Natural killer cell (primary cell): ENCODE data around the gene SMARCD2. TPM values are rescaled to one million over a fixed set of nuclear protein-coding genes. Genes with fewer than 3 reads are reported as not detected.
"Not testable (repeated sequence)": the region's sequence is repeated elsewhere in the genome, so short reads cannot be mapped to it uniquely, and the experiment has no call there.

Experiments
- ATAC-seq, 3 donors: fragments of 150-1000 bp in 2 of 3; fragments of 200-7000 bp in 1 of 3; cut with Tn5 transposase; 1 replicate in 1 of 3; 2 replicates in 2 of 3; pipeline ENCODE4 v1.10.0; 2021; ENCODE audit warnings: mild to moderate bottlenecking in 2 of 3, moderate library complexity in 2 of 3
- DNase-seq, 2 donors: peaks; one replicate each; pipeline versions ENCODE4 v3.0.0 to v3.0.0-alpha.2; 2013 to 2021; ENCODE audit warnings: mixed read lengths in 1 of 2
- H3K27ac ChIP-seq: one replicate; pipeline ENCODE4 v1.5.1; 2013; ENCODE audit warnings: mild to moderate bottlenecking, low read length
- H3K27me3 ChIP-seq: one replicate; pipeline ENCODE4 v1.6.1; 2013; ENCODE audit warnings: low read length; ENCODE audit not compliant: control insufficient read depth, insufficient read depth
- H3K36me3 ChIP-seq: one replicate; pipeline ENCODE4 v1.6.1; 2013; ENCODE audit warnings: low read length; ENCODE audit not compliant: control insufficient read depth, insufficient read depth
- H3K4me1 ChIP-seq: one replicate; pipeline ENCODE4 v1.6.1; 2013; ENCODE audit warnings: low read length; ENCODE audit not compliant: control insufficient read depth, insufficient read depth
- H3K4me3 ChIP-seq: one replicate; pipeline ENCODE4 v1.5.1; 2013; ENCODE audit warnings: low read length
- H3K9me3 ChIP-seq: one replicate; pipeline ENCODE4 v1.6.1; 2013; ENCODE audit warnings: low read length; ENCODE audit not compliant: control insufficient read depth, insufficient read depth
- H3K27ac Mint-ChIP-seq, 2 donors: one replicate each; pipeline ENCODE4 v1.8.0; 2022; ENCODE audit warnings: mild to moderate bottlenecking in 2 of 2, mixed read lengths in 2 of 2, moderate library complexity in 1 of 2
- H3K27me3 Mint-ChIP-seq, 2 donors: one replicate each; pipeline ENCODE4 v1.8.0; 2022; ENCODE audit warnings: low read depth in 2 of 2, mixed read lengths in 2 of 2
- H3K36me3 Mint-ChIP-seq: one replicate; pipeline ENCODE4 v1.8.0; 2022; ENCODE audit warnings: mixed read lengths
- H3K4me1 Mint-ChIP-seq, 2 donors: one replicate each; pipeline ENCODE4 v1.8.0; 2022; ENCODE audit warnings: mixed read lengths in 2 of 2
- H3K4me3 Mint-ChIP-seq: one replicate; pipeline ENCODE4 v1.8.0; 2022; ENCODE audit warnings: mild to moderate bottlenecking, moderate library complexity, mixed read lengths
- H3K9me3 Mint-ChIP-seq, 2 donors: one replicate each; pipeline ENCODE4 v1.8.0; 2022; ENCODE audit warnings: mixed read lengths in 2 of 2
- WGBS: methylation state at CpG from one replicate; pipeline ENCODE4 v1.1.7; 2013; ENCODE audit warnings: missing lambda C conversion rate; ENCODE audit not compliant: insufficient coverage; 5-methylcytosine and 5-hydroxymethylcytosine counted together
- intact Hi-C: fragments of 100-400 bp; cut with micrococcal nuclease; formaldehyde crosslinking; loops from one replicate; pipeline ENCODE4 v1.14.2; 2022
- total RNA-seq, 4 donors: library from RNA; stranded (reverse); fragments of 120-200 nt in 1 of 4; gene quantifications; one replicate each; pipeline versions ENCODE4 v1.2.3 to v1.2.4, GENCODE V29; 2013 to 2022
- TF ChIP-seq, protein P1 (sequence below): fragments of 200-600 bp; IDR thresholded peaks from one replicate; pipeline ENCODE4 v1.8.0; 2022; ENCODE audit warnings: antibody characterized with exemption

SMARCD2 gene
- total RNA-seq, 3 donors from 2014 or later (not counting 1 experiment from before 2014, with no cell fraction given) = 131 to 162 (median 139) TPM

DNA sequence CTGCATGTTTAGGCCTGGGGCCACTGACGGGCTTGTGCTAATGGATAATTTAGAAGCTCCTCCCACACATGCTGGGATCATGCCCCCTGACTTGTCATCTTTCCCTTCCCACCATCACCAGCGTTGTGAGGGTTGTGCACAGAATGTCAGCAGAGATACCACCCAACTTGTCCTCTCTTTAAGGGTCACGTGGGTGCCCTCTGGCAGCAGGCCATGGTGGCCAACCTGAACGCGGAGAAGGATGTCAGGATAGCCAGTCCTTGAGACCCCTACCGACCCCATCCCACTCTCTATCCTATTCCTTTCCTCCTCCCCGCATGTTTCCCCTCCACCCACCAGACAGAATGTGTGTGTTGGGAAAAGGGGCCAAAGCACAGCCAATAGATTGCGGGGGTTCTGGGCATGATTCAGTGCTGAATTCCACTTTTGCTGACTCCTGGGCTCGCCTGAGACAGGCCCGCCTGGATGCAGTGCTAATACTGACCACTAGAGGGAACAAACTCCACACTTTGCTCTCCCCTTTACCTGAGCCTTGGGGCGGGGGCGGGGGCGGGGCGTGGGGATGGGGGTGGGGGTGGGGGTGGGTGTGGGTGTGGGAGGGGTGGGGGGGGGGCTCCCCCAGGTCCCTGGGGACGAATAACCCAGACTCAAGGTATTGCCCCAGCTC lies 39.6 kb upstream of the SMARCD2 start, which contains the start of gene GH2:
Gene GH2, minus strand, starts transcription at position 10 of the 667 bp plus-strand sequence. CDS start 143 bp downstream, outside the sequence.
- TF ChIP-seq, protein P1, sequence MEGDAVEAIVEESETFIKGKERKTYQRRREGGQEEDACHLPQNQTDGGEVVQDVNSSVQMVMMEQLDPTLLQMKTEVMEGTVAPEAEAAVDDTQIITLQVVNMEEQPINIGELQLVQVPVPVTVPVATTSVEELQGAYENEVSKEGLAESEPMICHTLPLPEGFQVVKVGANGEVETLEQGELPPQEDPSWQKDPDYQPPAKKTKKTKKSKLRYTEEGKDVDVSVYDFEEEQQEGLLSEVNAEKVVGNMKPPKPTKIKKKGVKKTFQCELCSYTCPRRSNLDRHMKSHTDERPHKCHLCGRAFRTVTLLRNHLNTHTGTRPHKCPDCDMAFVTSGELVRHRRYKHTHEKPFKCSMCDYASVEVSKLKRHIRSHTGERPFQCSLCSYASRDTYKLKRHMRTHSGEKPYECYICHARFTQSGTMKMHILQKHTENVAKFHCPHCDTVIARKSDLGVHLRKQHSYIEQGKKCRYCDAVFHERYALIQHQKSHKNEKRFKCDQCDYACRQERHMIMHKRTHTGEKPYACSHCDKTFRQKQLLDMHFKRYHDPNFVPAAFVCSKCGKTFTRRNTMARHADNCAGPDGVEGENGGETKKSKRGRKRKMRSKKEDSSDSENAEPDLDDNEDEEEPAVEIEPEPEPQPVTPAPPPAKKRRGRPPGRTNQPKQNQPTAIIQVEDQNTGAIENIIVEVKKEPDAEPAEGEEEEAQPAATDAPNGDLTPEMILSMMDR = peak; percentile 39
- peak; percentile 79 to 95 (median 90) for ATAC-seq
- Histone ChIP-seq H3K27ac (no peak within 1 kb of the TSS), H3K4me1 (no peaks in the 10 kb centered on the region), H3K9me3 (no peaks in the 10 kb centered on the region), H3K36me3 (no peaks in the 10 kb centered on the region), H3K4me3 (no peak within 1 kb of the TSS), H3K27me3 (no peaks in the 10 kb centered on the region)
- Mint-ChIP-seq H3K4me3 (no peak within 1 kb of the TSS), H3K27me3 (peaks cover 0 to 8% of the 10 kb centered on the region in 2 donors), H3K4me1 (no peaks in the 10 kb centered on the region), H3K36me3 (no peaks in the 10 kb centered on the region), H3K27ac (no peak within 1 kb of the TSS), H3K9me3 (no peaks in the 10 kb centered on the region)
- WGBS = 36% methylated on average over 6 of the region's 15 CpGs
- peak; percentile 43 to 82 for DNase-seq
- intact Hi-C loops = no loop called here

DNA sequence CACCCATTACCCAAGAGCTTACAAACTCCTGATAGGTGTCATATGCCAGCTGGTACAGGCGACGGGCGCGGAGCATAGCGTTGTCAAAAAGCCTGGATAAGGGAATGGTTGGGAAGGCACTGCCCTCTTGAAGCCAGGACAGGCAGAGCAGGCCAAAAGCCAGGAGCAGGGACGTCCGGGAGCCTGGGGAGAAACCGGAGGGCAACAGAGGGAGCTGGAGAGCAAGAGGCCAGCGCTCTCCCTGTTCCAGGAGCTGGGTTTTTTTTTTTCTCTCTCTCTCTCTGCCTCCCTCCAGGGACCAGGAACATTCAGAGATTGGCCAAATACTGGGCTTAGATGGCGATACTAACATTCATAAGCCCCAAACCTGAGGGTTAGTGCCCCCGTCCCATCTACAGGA lies 38.9 kb upstream of the SMARCD2 start:
- H3K4me1 ChIP-seq, H3K9me3 Mint-ChIP-seq, ATAC-seq, H3K36me3 ChIP-seq, H3K27ac ChIP-seq, H3K27me3 ChIP-seq, intact Hi-C loops, H3K4me3 Mint-ChIP-seq, H3K27ac Mint-ChIP-seq, H3K9me3 ChIP-seq, H3K4me1 Mint-ChIP-seq, DNase-seq, H3K36me3 Mint-ChIP-seq, H3K27me3 Mint-ChIP-seq, H3K4me3 ChIP-seq: not testable (repeated sequence)
- WGBS = 89% methylated on average over 11 of the region's 11 CpGs

DNA sequence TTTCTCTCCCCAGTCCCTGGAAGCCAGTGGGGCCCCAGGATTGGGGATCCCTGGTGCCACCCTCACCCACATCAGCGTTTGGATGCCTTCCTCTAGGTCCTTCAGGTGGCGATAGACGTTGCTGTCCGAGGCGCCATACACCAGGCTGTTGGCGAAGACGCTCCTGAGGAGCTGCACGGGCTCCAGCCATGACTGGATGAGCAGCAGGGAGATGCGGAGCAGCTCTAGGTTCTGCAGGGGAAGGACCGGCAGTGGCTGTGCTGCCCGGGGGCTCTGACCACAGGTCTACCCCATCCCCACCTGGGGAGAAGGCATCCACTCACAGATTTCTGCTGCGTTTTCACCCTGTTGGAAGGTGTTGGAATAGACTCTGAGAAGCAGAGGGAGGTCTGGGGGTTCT lies 38.2 kb upstream of the SMARCD2 start:
- 87% methylated on average over 12 of the region's 12 CpGs for WGBS
- H3K4me1 Mint-ChIP-seq = no peaks in the 10 kb centered on the region
- no peaks in the 10 kb centered on the region for H3K9me3 Mint-ChIP-seq
- no peaks in the 10 kb centered on the region for H3K27me3 ChIP-seq
- intact Hi-C loops = no loop called here
- no peak overlapping the region for H3K27ac ChIP-seq
- DNase-seq (no peak), ATAC-seq (no peak)
- H3K27me3 Mint-ChIP-seq = peaks cover 0 to 8% of the 10 kb centered on the region in 2 donors
- H3K27ac Mint-ChIP-seq = no peak overlapping the region
- no peak overlapping the region for H3K4me3 ChIP-seq
- H3K36me3 Mint-ChIP-seq = no peaks in the 10 kb centered on the region
- H3K4me3 Mint-ChIP-seq = no peak overlapping the region
- no peaks in the 10 kb centered on the region for H3K9me3 ChIP-seq
- TF ChIP-seq, protein P1 = no peak
- no peaks in the 10 kb centered on the region for H3K4me1 ChIP-seq
- H3K36me3 ChIP-seq = no peaks in the 10 kb centered on the region

DNA sequence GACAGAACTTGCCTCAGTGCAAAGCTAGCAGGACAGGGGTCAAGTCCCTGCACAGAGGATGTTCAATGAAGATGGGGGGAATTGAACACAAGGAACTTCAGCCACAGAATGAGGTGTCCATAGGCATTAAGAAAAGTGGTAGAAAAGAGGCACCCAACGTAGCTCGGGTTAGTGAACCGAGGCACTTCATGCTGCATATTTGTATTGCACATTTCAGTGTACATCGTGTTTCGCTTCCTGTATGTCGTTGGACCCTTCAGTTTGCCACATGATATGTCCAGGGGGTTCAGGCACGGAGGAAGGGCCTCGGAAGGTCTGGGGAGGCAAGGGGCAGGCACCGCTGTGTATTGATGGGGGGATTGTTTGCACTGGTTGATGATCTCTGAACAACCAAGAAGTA lies 35.9 kb upstream of the SMARCD2 start:
- H3K4me3 Mint-ChIP-seq, H3K27me3 ChIP-seq, H3K9me3 Mint-ChIP-seq, H3K27ac Mint-ChIP-seq, DNase-seq, intact Hi-C loops, H3K4me1 Mint-ChIP-seq, ATAC-seq, H3K27ac ChIP-seq, H3K4me3 ChIP-seq, H3K4me1 ChIP-seq, H3K36me3 Mint-ChIP-seq, H3K9me3 ChIP-seq, H3K36me3 ChIP-seq: not testable (repeated sequence)
- WGBS = 82% methylated on average over 9 of the region's 9 CpGs
- peaks cover 0 to 10% of the 10 kb centered on the region in 2 donors for H3K27me3 Mint-ChIP-seq

DNA sequence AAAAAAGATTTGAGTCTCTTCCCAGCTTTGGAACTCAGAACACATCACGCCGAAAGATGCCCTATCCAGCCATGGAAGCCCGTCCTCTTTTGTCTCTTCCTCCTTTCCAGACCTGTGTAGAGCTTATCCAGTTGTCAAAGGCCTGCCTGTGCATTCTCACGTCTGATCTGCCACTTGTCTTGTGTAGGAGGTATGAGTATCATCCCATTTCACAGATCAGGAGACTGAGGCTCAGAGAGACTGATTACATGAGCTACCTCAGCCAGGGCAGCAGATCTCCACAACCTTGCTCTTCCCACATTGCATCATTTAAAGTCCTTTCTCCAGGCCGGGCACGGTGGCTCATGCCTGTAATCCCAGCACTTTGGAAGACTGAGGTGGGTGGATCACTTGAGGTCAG lies 32.2 kb upstream of the SMARCD2 start:
- H3K9me3 ChIP-seq, intact Hi-C loops, H3K9me3 Mint-ChIP-seq, H3K27me3 ChIP-seq, H3K4me1 ChIP-seq, DNase-seq, ATAC-seq, H3K36me3 Mint-ChIP-seq, H3K27ac Mint-ChIP-seq, H3K4me3 ChIP-seq, H3K36me3 ChIP-seq, H3K27me3 Mint-ChIP-seq, H3K4me3 Mint-ChIP-seq, H3K4me1 Mint-ChIP-seq, H3K27ac ChIP-seq: not testable (repeated sequence)
- 95% methylated on average over 2 of the region's 6 CpGs for WGBS

DNA sequence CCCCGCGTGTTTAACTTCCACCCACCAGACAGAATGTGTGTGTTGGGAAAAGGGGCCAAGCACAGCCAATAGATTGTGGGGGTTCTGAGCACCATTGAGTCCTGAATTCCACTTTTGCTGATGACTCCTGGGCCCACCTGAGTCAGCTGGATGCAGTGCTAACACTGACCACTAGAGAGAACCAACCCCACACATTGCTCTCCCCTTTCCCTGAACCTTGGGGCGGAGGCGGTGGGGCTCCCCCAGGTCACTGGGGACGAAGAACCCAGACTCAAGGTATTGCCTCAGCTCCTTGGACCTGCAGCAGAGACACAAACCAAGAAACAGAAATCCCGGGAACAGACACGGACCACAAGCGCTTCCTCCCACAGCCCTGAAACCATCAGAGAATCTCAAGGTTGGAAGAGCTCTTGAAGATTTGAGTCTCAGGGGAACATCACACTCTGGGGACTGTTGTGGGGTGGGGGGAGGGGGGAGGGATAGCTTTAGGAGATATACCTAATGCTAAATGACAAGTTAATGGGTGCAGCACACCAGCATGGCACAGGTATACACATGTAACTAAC lies 31.7 kb upstream of the SMARCD2 start:
- DNase-seq, H3K27ac Mint-ChIP-seq, H3K36me3 Mint-ChIP-seq, H3K27me3 Mint-ChIP-seq, H3K36me3 ChIP-seq, H3K4me3 ChIP-seq, H3K4me1 ChIP-seq, H3K9me3 Mint-ChIP-seq, H3K4me1 Mint-ChIP-seq, H3K9me3 ChIP-seq, H3K27me3 ChIP-seq, H3K27ac ChIP-seq, H3K4me3 Mint-ChIP-seq, intact Hi-C loops, ATAC-seq: not testable (repeated sequence)
- WGBS = 68% methylated on average over 4 of the region's 8 CpGs
